Measurements from ENCODE around the gene APBA3.

APBA3 gene

GRCh38 chr19:3712663-3713611 is 48.6 kb downstream of the APBA3 start:
- DNase-seq = no peak

DNA sequence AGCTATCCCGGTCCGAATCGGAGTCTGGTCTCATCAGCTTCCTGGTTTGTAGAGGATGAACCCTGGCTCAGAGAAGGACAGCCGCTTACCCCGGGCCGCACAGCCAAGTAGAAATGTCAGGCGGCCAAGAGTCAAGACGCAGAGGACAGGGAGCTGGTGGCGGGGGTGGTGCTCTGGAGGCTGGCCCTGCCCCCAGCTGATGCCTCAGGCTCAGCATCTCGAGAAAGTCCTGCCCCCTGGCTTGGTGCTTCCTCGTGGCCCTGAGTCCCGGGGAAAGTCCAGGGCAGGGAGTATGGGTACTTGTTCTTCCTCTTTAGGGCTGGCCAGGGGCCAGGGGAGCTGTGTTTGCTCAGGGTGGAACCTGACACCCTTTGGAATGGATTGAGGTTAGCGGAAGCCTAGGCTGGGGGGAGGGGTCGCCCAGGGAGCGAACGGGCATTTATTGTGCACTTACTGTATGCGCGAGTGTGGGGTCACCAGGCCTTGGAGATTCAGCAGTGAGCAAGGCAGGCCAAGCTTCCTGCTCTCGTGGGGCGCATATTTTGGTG is 51.2 kb downstream of the APBA3 start:
- DNase-seq = peak; percentile 44

DNA sequence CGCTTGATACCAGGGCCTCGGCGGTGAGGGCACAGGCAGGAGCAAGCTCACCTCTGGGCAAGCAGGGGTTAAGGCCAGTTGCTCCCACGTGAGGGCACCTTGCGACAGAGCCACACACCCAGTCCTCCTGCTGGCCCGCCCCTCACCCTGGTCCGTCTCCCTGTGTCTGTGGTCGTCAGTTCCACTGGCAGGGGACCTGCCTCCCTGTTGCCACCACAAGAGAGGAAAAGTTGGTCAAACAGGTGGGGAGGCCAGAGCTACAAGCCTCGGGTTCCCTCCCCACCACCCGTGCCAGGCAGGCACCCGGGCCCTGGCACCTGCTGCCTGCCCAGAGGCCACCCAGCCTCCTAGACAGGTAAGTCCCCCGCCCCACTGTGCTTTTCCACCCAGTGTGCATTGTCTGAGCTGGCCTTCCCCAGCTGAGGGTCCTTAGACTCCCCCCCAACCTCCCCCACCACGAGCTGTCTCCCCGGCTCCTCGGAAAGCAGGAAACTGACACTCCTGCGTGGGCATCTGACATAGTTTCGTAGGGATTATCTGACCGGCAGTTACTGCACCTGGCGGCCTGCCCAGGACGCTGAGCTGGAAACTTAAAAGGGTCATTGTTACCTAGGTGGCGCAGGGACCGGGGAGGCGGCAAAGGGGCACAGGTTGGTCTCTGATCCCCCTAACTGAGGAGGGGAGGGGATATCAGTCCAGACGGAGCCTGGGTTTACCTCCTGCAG is 53.1 kb downstream of the APBA3 start, which contains the start of gene TJP3:
Gene TJP3 (plus strand): TSS at position 178 of the 725 bp plus-strand sequence. CDS start 20,049 bp downstream, outside the sequence.
- no peak for DNase-seq

- DNase-seq = no peak
Measured at GRCh38 chr19:3707868-3708206, 53.7 kb downstream of the APBA3 start.

- DNase-seq = no peak
Measured at GRCh38 chr19:3701200-3701599, 60.3 kb downstream of the APBA3 start.
